Upper lobe of right lung (tissue), 1 donor: ENCODE results near the gene PHPT1. TPM values are rescaled to one million over a fixed set of nuclear protein-coding genes. Genes with fewer than 3 reads are reported as not detected.
"Not testable (repeated sequence)": the region's sequence is repeated elsewhere in the genome, so short reads cannot be mapped to it uniquely, and the experiment has no call there.

Source experiments
- ATAC-seq: fragments of 200-7000 bp; cut with Tn5 transposase; one replicate; pipeline ENCODE4 v1.9.1; 2020; ENCODE audit warnings: mild to moderate bottlenecking, moderate library complexity
- DNase-seq: peaks from one replicate; pipeline ENCODE4 v3.0.0-alpha.2; 2020
- H3K27ac ChIP-seq: fragments of 200-600 bp; one replicate; pipeline ENCODE4 v1.8.0; 2022
- H3K27me3 ChIP-seq: fragments of 200-600 bp; one replicate; pipeline ENCODE4 v1.8.0; 2022; ENCODE audit warnings: mild to moderate bottlenecking
- H3K36me3 ChIP-seq: fragments of 200-600 bp; one replicate; pipeline ENCODE4 v1.8.0; 2022
- H3K4me1 ChIP-seq: fragments of 200-600 bp; one replicate; pipeline ENCODE4 v1.8.0; 2022
- H3K4me3 ChIP-seq: fragments of 200-600 bp; one replicate; pipeline ENCODE4 v1.8.0; 2022; ENCODE audit warnings: mild to moderate bottlenecking
- H3K9me3 ChIP-seq: fragments of 200-600 bp; one replicate; pipeline ENCODE4 v1.8.0; 2022
- CTCF ChIP-seq: fragments of 200-600 bp; IDR thresholded peaks from one replicate; pipeline ENCODE4 v1.8.0; 2022; ENCODE audit warnings: antibody characterized with exemption
- intact Hi-C: fragments of 100-400 bp; cut with DNase I; formaldehyde crosslinking; loops from one replicate; pipeline ENCODE4 v1.11.0; 2022
- total RNA-seq: library from RNA; stranded (reverse); fragmentation: NEBNext Ultra II Directional; extraction: Animal tissue kit (Norgen Biotek cat#: 25700); gene quantifications from one replicate; pipeline ENCODE4 v1.2.1, GENCODE V29; 2021
- donor health status: DM: no; HTN: yes; CAD: no; lungs with severe emphysema.

Gene PHPT1
- total RNA-seq, 1 donor from 2014 or later, result 82.1 TPM

DNA sequence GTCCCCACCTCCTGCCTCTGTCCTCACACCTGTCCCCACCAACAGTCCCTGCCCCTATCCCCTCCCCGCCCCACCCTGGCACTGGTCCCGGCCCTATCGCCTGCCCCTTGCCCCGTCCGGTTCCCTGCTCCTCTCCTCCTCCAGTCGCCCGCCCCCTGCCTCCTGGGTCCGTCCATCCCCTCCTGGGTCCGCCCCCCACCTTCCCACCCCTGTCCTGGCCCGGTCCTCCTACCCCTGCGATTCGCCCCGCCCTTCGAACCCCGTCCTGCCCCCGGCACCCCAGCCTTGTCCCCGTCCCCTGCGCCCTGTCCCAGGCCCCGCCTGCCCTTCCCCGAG is 16.5 kb downstream of the PHPT1 start:
- Histone ChIP-seq H3K27ac (peak overlapping the region; percentile 87), H3K9me3 (no peaks in the 10 kb centered on the region), H3K27me3 (no peaks in the 10 kb centered on the region), H3K4me3 (peak overlapping the region; percentile 77), H3K4me1 (peaks cover 23% of the 10 kb centered on the region), H3K36me3 (peaks cover 32% of the 10 kb centered on the region)
- no peak for TF ChIP-seq CTCF
- intact Hi-C loops, result no loop called here
- peak; percentile 60 for ATAC-seq
- peak; percentile 79 for DNase-seq

- intact Hi-C loops, H3K9me3 ChIP-seq, DNase-seq, H3K27me3 ChIP-seq, ATAC-seq: not testable (repeated sequence)
- Histone ChIP-seq H3K4me3 (peak overlapping the region; percentile 77), H3K4me1 (peaks cover 23% of the 10 kb centered on the region), H3K36me3 (peaks cover 20% of the 10 kb centered on the region), H3K27ac (peak overlapping the region; percentile 87)
Measured at GRCh38 chr9:136866898-136867421, 17.8 kb downstream of the PHPT1 start.

DNA sequence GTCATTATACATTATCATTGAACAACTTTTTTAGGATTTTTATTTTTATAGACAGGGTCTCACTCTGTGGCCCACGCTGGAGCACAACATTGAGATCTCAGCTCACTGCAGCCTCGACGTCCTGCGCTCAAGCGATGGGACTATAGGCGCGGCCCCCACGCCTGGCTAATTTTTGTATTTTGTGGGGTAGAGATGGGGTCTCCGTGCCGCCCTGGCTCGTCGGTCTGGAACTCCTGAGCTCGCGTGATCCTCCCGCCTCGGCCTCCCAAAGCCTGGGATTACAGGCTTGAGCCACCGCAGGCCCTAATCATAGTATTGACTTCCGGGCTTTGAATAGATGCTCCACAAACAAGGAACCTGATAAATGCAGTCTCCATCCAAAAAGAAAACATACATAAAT is 18.3 kb downstream of the PHPT1 start:
- ATAC-seq, result no peak
- Histone ChIP-seq H3K36me3 (peaks cover 15% of the 10 kb centered on the region), H3K9me3 (no peaks in the 10 kb centered on the region), H3K4me1 (peaks cover 23% of the 10 kb centered on the region), H3K4me3 (no peak overlapping the region), H3K27me3 (no peaks in the 10 kb centered on the region), H3K27ac (no peak overlapping the region)
- intact Hi-C loops, result no loop called here
- TF ChIP-seq CTCF, result no peak
- DNase-seq, result no peak

GRCh38 chr9:136867917-136868316 is 18.7 kb downstream of the PHPT1 start:
- no peak for TF ChIP-seq CTCF
- DNase-seq (no peak), ATAC-seq (no peak)
- H3K9me3 ChIP-seq, result no peaks in the 10 kb centered on the region
- no peak overlapping the region for H3K4me3 ChIP-seq
- H3K4me1 ChIP-seq, result peaks cover 23% of the 10 kb centered on the region
- no peaks in the 10 kb centered on the region for H3K27me3 ChIP-seq
- H3K27ac ChIP-seq, result no peak overlapping the region
- H3K36me3 ChIP-seq, result peaks cover 10% of the 10 kb centered on the region
- intact Hi-C loops, result no loop called here

DNA sequence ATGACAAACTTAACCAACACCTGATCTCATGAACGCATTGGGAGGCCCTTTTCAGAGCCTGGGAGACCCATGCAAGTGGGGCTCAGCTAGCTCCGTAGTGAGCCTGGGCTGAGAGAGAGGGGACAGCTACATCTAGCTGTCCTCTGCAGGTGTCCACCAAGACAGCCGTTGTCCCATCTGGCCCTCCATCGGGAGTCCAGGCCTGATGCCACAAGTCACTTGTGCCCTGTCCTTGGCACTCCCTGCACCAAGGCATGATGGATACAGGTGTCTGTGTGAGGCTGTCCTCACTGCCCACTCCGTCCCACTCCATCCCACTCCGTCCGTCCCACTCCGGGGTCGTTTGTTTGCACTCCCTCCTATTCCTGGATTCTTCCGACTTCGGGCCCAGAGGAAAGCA is 19.4 kb downstream of the PHPT1 start:
- H3K4me3 ChIP-seq, result no peak overlapping the region
- intact Hi-C loops, result no loop called here
- H3K27ac ChIP-seq, result no peak overlapping the region
- no peak for ATAC-seq
- H3K27me3 ChIP-seq, result no peaks in the 10 kb centered on the region
- DNase-seq, result no peak
- no peak for TF ChIP-seq CTCF
- peaks cover 3% of the 10 kb centered on the region for H3K36me3 ChIP-seq
- peaks cover 23% of the 10 kb centered on the region for H3K4me1 ChIP-seq
- H3K9me3 ChIP-seq, result no peaks in the 10 kb centered on the region

DNA sequence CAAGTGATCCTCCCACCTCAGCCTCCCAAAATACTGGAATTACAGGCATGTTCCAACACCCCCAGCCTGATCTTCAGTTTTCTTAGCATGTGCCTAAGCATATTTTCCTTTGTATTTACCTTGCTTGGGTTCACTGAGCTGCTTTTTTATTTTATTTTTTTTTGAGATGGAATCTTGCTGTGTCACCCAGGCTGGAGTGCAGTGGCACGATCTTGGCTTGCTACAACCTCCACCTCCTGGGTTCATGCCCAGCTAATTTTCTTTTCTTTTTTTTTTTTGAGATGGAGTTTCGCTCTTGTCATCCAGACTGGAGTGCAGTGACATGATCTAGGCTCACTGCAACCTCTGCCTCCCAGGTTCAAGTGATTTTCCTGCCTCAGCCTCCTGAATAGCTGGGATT is 20.4 kb downstream of the PHPT1 start:
- H3K9me3 ChIP-seq, DNase-seq, H3K4me3 ChIP-seq, H3K36me3 ChIP-seq, ATAC-seq, H3K27me3 ChIP-seq, H3K27ac ChIP-seq, intact Hi-C loops: not testable (repeated sequence)
- peaks cover 15% of the 10 kb centered on the region for H3K4me1 ChIP-seq

DNA sequence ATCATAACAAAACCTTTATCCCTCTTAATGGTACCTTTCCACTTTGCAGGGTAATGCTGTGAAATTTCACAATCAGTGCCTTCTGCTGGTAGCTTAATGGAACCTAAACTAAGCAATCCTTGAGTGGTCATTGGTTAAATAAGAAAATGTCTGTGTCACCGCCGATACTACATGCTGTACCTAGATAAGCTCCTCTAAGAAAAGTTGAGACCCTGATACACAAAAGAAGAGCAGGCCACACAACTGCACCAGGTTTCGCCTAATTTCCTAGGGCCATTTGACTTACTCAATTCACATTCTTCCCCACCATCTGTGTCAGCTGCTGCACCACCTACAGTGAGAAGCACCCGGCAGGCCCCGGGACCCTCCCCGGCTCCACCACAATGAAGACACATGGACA is 25.9 kb downstream of the PHPT1 start:
- no peaks in the 10 kb centered on the region for H3K36me3 ChIP-seq
- no peak overlapping the region for H3K4me3 ChIP-seq
- no peaks in the 10 kb centered on the region for H3K4me1 ChIP-seq
- H3K27ac ChIP-seq, result no peak overlapping the region
- no peak for DNase-seq
- no peak for ATAC-seq
- no peak for TF ChIP-seq CTCF
- H3K27me3 ChIP-seq, result no peaks in the 10 kb centered on the region
- intact Hi-C loops, result no loop called here
- no peaks in the 10 kb centered on the region for H3K9me3 ChIP-seq
